B cell (primary cell): ENCODE measurements around the gene HSDL2. TPM values are rescaled to one million over a fixed set of nuclear protein-coding genes. Genes with fewer than 3 reads are reported as not detected.

Experiments used
- ATAC-seq: fragments of 200-7000 bp; cut with Tn5 transposase; one replicate; pipeline ENCODE4 v1.10.0; 2021; ENCODE audit warnings: low read depth, mild to moderate bottlenecking, moderate number of reproducible peaks, moderate library complexity
- CTCF ChIA-PET: fragments of 350-600 bp; sonication (Branson Sonifier 250); formaldehyde crosslinking; loops from one replicate; lab custom pipeline; 2021; ENCODE audit warnings: antibody characterized with exemption, inconsistent platforms; lab: Charles Lee
- POLR2A ChIA-PET: fragments of 350-600 bp; sonication (Branson Sonifier 250); formaldehyde crosslinking; loops from one replicate; lab custom pipeline; 2021; ENCODE audit warnings: antibody characterized with exemption; lab: Charles Lee
- DNase-seq: peaks from one replicate; pipeline ENCODE4 v3.0.0; 2013
- H2AFZ ChIP-seq: 2 replicates; pipeline ENCODE4 v1.6.1; 2012; ENCODE audit warnings: mild to moderate bottlenecking, low read depth, low read length; ENCODE audit not compliant: insufficient read depth, poor library complexity, severe bottlenecking
- H3K27ac ChIP-seq, 2 donors: 1 replicate in 1 of 2; 2 replicates in 1 of 2; pipeline ENCODE4 v1.5.1; 2012 to 2013; ENCODE audit warnings: low read length in 2 of 2, mild to moderate bottlenecking in 2 of 2, moderate library complexity in 1 of 2
- H3K27me3 ChIP-seq, 4 experiments: fragments of 200-600 bp in 1 of 4; sonication (generic) in 1 of 4; replicated peaks in 1 of 4; 1 replicate in 2 of 4; 2 replicates in 2 of 4; pipeline versions ENCODE4 v1.6.1 to v1.7.0; 2013 to 2016; ENCODE audit warnings: low read length in 3 of 4, mild to moderate bottlenecking in 2 of 4, mixed read lengths in 1 of 4, moderate library complexity in 1 of 4; ENCODE audit not compliant: insufficient read depth in 4 of 4, control insufficient read depth in 3 of 4; ENCODE audit errors: control extremely low read depth in 1 of 4
- H3K36me3 ChIP-seq, 2 experiments: replicated peaks in 1 of 2; 1 replicate in 1 of 2; 2 replicates in 1 of 2; pipeline versions ENCODE4 v1.6.1 to v1.7.1; 2013; ENCODE audit warnings: low read length in 1 of 2; ENCODE audit not compliant: insufficient read depth in 2 of 2, control insufficient read depth in 1 of 2; ENCODE audit errors: control extremely low read depth in 1 of 2, extremely low read depth in 1 of 2
- H3K4me1 ChIP-seq, 2 donors: fragments of 200-600 bp in 1 of 2; sonication (generic) in 1 of 2; 1 replicate in 1 of 2; 2 replicates in 1 of 2; pipeline versions ENCODE4 v1.5.1 to v1.6.1; 2013 to 2017; ENCODE audit warnings: low read length in 2 of 2; ENCODE audit not compliant: control insufficient read depth in 2 of 2, insufficient read depth in 2 of 2
- H3K4me2 ChIP-seq: replicated peaks from 2 replicates; pipeline ENCODE3; 2012; ENCODE audit warnings: mild to moderate bottlenecking, low read depth, low read length; ENCODE audit not compliant: poor library complexity, severe bottlenecking
- H3K4me3 ChIP-seq, 5 experiments: fragments of 200-600 bp in 1 of 5; sonication (generic) in 1 of 5; 1 replicate in 3 of 5; 2 replicates in 2 of 5; pipeline versions ENCODE4 v1.5.1 to v1.7.0; 2011 to 2016; ENCODE audit warnings: low read length in 4 of 5, mild to moderate bottlenecking in 4 of 5, low read depth in 2 of 5, control low read depth in 1 of 5, moderate library complexity in 1 of 5; ENCODE audit not compliant: insufficient read depth in 1 of 5; ENCODE audit errors: control extremely low read depth in 1 of 5, extremely low read depth in 1 of 5
- H3K79me2 ChIP-seq: fragments of 200-600 bp; sonication (generic); one replicate; pipeline ENCODE4 v1.6.0; 2016; ENCODE audit warnings: low read length; ENCODE audit not compliant: control insufficient read depth, insufficient read depth
- H3K9ac ChIP-seq: fragments of 200-600 bp; sonication (generic); 2 replicates; pipeline ENCODE4 v1.6.1; 2017; ENCODE audit warnings: mild to moderate bottlenecking, low read length, moderate library complexity
- H3K9me3 ChIP-seq, 3 donors: one replicate each; pipeline versions ENCODE4 v1.6.1 to v1.7.1; 2013; ENCODE audit warnings: low read length in 2 of 3; ENCODE audit not compliant: control insufficient read depth in 2 of 3, insufficient read depth in 1 of 3; ENCODE audit errors: control extremely low read depth in 1 of 3
- H4K20me1 ChIP-seq: 2 replicates; pipeline ENCODE4 v1.6.0; 2012; ENCODE audit warnings: mild to moderate bottlenecking, low read length; ENCODE audit not compliant: insufficient read depth, control insufficient read depth, poor library complexity, severe bottlenecking
- H3K27ac Mint-ChIP-seq: one replicate; pipeline ENCODE4 v1.8.0; 2021; ENCODE audit warnings: mixed read lengths
- H3K27me3 Mint-ChIP-seq: one replicate; pipeline ENCODE4 v1.8.0; 2021; ENCODE audit warnings: mixed read lengths
- H3K4me1 Mint-ChIP-seq: one replicate; pipeline ENCODE4 v1.8.0; 2021; ENCODE audit warnings: mixed read lengths
- H3K4me3 Mint-ChIP-seq: one replicate; pipeline ENCODE4 v1.8.0; 2021; ENCODE audit warnings: mixed read lengths
- H3K9me3 Mint-ChIP-seq: one replicate; pipeline ENCODE4 v1.8.0; 2022; ENCODE audit warnings: mixed read lengths; ENCODE audit not compliant: insufficient read depth
- CTCF ChIP-seq: fragments of 200-600 bp; IDR thresholded peaks from one replicate; pipeline ENCODE4 v1.8.0; 2022; ENCODE audit warnings: antibody characterized with exemption, mild to moderate bottlenecking
- EZH2 ChIP-seq: IDR thresholded peaks from 2 replicates; pipeline ENCODE4 v1.6.1; 2012; ENCODE audit warnings: borderline replicate concordance, low read depth, mild to moderate bottlenecking, moderate library complexity, low read length; ENCODE audit not compliant: insufficient read depth, poor library complexity, severe bottlenecking
- WGBS: methylation state at CpG from one replicate; pipeline ENCODE4 v1.1.5; 2013; ENCODE audit warnings: missing lambda C conversion rate; ENCODE audit not compliant: insufficient coverage; 5-methylcytosine and 5-hydroxymethylcytosine counted together
- intact Hi-C: fragments of 100-400 bp; cut with micrococcal nuclease; formaldehyde crosslinking; loops from one replicate; pipeline ENCODE4 v1.10.0; 2022
- polyA plus RNA-seq: library from polyadenylated mRNA; depleted of rRNA; stranded (reverse); fragments of >200 nt; gene quantifications from 2 replicates; pipeline ENCODE4 v1.2.3, GENCODE V29; 2012
- total RNA-seq, 2 donors: library from RNA; stranded (reverse); fragments of 120-200 nt in 1 of 2; gene quantifications; 1 replicate in 1 of 2; 2 replicates in 1 of 2; pipeline versions ENCODE4 v1.2.3 to v1.2.4, GENCODE V29; 2013 to 2022

The HSDL2 gene
- total and polyA plus RNA-seq, 2 donors (not counting 1 experiment from before 2014, with no cell fraction given) = 5.8 to 11.7 TPM

- Mint-ChIP-seq H3K4me1 (peaks cover 47% of the 10 kb centered on the region), H3K27ac (peak overlapping the region; percentile 97), H3K27me3 (no peaks in the 10 kb centered on the region), H3K9me3 (no peaks in the 10 kb centered on the region), H3K4me3 (peak overlapping the region; percentile 98)
- peaks cover 60% of the 10 kb centered on the region for H3K79me2 ChIP-seq
- H3K27ac ChIP-seq = peak overlapping the region; percentile 88 to 97
- peaks cover 20% of the 10 kb centered on the region for H4K20me1 ChIP-seq
- H3K4me1 ChIP-seq = peaks cover 21 to 33% of the 10 kb centered on the region in 2 donors
- H3K36me3 ChIP-seq = no peaks in the 10 kb centered on the region
- H3K4me3 ChIP-seq = peak overlapping the region; percentile 61 to 93 (median 90)
- WGBS = no CpG with 5 or more reads among the region's 4 CpGs
- TF ChIP-seq EZH2 (no peak), CTCF (no peak)
- peak overlapping the region; percentile 92 for H2AFZ ChIP-seq
- no peaks in the 10 kb centered on the region for H3K27me3 ChIP-seq
- DNase-seq (no peak), ATAC-seq (no peak)
- intact Hi-C loops = loop anchor here (1.0 to 10.0 kb wide), 5 partner anchors 8 to 890 kb away; partner anchors contain the start of genes FKBP15, KIAA1958 and SLC31A1
- H3K9me3 ChIP-seq = no peaks in the 10 kb centered on the region
- ChIA-PET CTCF (interaction anchor here (0.9 to 2.0 kb wide), 2 partner anchors 257 to 461 kb away, joined by 4 to 9 read pairs; no protein-coding TSS in a partner anchor), POLR2A (interaction anchor here (0.7 to 2.4 kb wide), 3 partner anchors 47 to 701 kb away, joined by 3 to 13 read pairs (median 6); partner anchors contain the start of genes DNAJC25 and HSDL2)
- peak overlapping the region; percentile 97 for H3K9ac ChIP-seq
- peak overlapping the region; percentile 74 for H3K4me2 ChIP-seq
These were observed 47.7 kb upstream of the HSDL2 start for GRCh38 chr9:112332214-112332613.

GRCh38 chr9:112332674-112332976, 47.3 kb upstream of the HSDL2 start:
- Histone ChIP-seq H3K4me3 (peak overlapping the region; percentile 61 to 93 (median 90)), H3K79me2 (peaks cover 56% of the 10 kb centered on the region), H4K20me1 (peaks cover 17% of the 10 kb centered on the region), H3K27ac (peak overlapping the region; percentile 88 to 97), H3K27me3 (no peaks in the 10 kb centered on the region), H3K9ac (peak overlapping the region; percentile 97), H3K4me2 (peak overlapping the region; percentile 74), H3K36me3 (no peaks in the 10 kb centered on the region), H3K9me3 (no peaks in the 10 kb centered on the region), H2AFZ (peak overlapping the region; percentile 92), H3K4me1 (peaks cover 21 to 33% of the 10 kb centered on the region in 2 donors)
- DNase-seq (no peak), ATAC-seq (no peak)
- Mint-ChIP-seq H3K27me3 (no peaks in the 10 kb centered on the region), H3K4me1 (peaks cover 47% of the 10 kb centered on the region), H3K27ac (peak overlapping the region; percentile 97), H3K4me3 (peak overlapping the region; percentile 98), H3K9me3 (no peaks in the 10 kb centered on the region)
- TF ChIP-seq EZH2 (no peak), CTCF (no peak)
- ChIA-PET POLR2A (interaction anchor here (1.2 to 2.4 kb wide), 6 partner anchors 47 to 701 kb away, joined by 3 to 13 read pairs (median 6); partner anchors contain the start of genes DNAJC25, HSDL2, KIAA1958 and UGCG), CTCF (interaction anchor here (2.0 kb wide), 1 partner anchor 258 kb away, joined by 9 read pairs; no protein-coding TSS in a partner anchor)
- intact Hi-C loops = loop anchor here (1.0 to 10.0 kb wide), 5 partner anchors 8 to 890 kb away; partner anchors contain the start of genes FKBP15, KIAA1958 and SLC31A1
- under 1% methylated on average over 13 of the region's 19 CpGs for WGBS
